SKM-1 treated with dmso at 0.1 percent for 144 hours (cell line): Measurements from ENCODE around the gene APLP2.
A peak's percentile ranks its signal among the peaks of the same experiment; 100 is the strongest.
"Not testable (repeated sequence)": the region's sequence is repeated elsewhere in the genome, so short reads cannot be mapped to it uniquely, and the experiment has no call there.

ENCODE experiments used
- DNase-seq: peaks from one replicate; lab custom pipeline; 2025; ENCODE audit not compliant: unreplicated experiment; lab: John Stamatoyannopoulos, UW

Gene APLP2

GRCh38 chr11:130088919-130089673, 19.4 kb downstream of the APLP2 start:
- DNase-seq = no peak

GRCh38 chr11:130089674-130090073, 20.0 kb downstream of the APLP2 start:
- no peak for DNase-seq

- not testable (repeated sequence) for DNase-seq
Measured at GRCh38 chr11:130090517-130090916, 20.8 kb downstream of the APLP2 start.

- DNase-seq = not testable (repeated sequence)
Measured at GRCh38 chr11:130091169-130091568, 21.5 kb downstream of the APLP2 start.

GRCh38 chr11:130092661-130093060, 23.0 kb downstream of the APLP2 start:
- no peak for DNase-seq

GRCh38 chr11:130094614-130095013, 24.9 kb downstream of the APLP2 start:
- peak; percentile 90 for DNase-seq

- DNase-seq = no peak
Measured at GRCh38 chr11:130095326-130095725, 25.6 kb downstream of the APLP2 start.

GRCh38 chr11:130096042-130096441, 26.3 kb downstream of the APLP2 start:
- DNase-seq = no peak

GRCh38 chr11:130096823-130097222, 27.1 kb downstream of the APLP2 start:
- DNase-seq = no peak

GRCh38 chr11:130097285-130097684, 27.6 kb downstream of the APLP2 start:
- DNase-seq = no peak

- no peak for DNase-seq
Measured at GRCh38 chr11:130099356-130099755, 29.7 kb downstream of the APLP2 start.

- DNase-seq = no peak
Measured at GRCh38 chr11:130100381-130101095, 30.8 kb downstream of the APLP2 start.

GRCh38 chr11:130101661-130102060, 32.0 kb downstream of the APLP2 start:
- DNase-seq = no peak

GRCh38 chr11:130102301-130103249, 32.9 kb downstream of the APLP2 start:
- DNase-seq = no peak

GRCh38 chr11:130103296-130103814, 33.7 kb downstream of the APLP2 start:
- no peak for DNase-seq

GRCh38 chr11:130106381-130106780, 36.7 kb downstream of the APLP2 start:
- DNase-seq = no peak

GRCh38 chr11:130108671-130109070, 39.0 kb downstream of the APLP2 start:
- DNase-seq = not testable (repeated sequence)

- no peak for DNase-seq
Measured at GRCh38 chr11:130109386-130109785, 39.7 kb downstream of the APLP2 start.

GRCh38 chr11:130110339-130111108, 40.8 kb downstream of the APLP2 start:
- DNase-seq = no peak

- DNase-seq = no peak
Measured at GRCh38 chr11:130112071-130112830, 42.6 kb downstream of the APLP2 start.
